Fibroblast of lung (primary cell): ENCODE data around the gene CCDC110. TPM values are rescaled to one million over a fixed set of nuclear protein-coding genes. Genes with fewer than 3 reads are reported as not detected.
A peak's percentile ranks its signal among the peaks of the same experiment; 100 is the strongest.

Experiments
- DNase-seq, 2 donors: peaks; one replicate each; pipeline versions ENCODE4 v3.0.0 to v3.0.0-alpha.2; 2010; ENCODE audit warnings: low read depth in 2 of 2
- H2AFZ ChIP-seq: 2 replicates; pipeline ENCODE4 v1.5.1; 2012; ENCODE audit warnings: low read length, control low read depth, inconsistent platforms
- H3K27ac ChIP-seq: 2 replicates; pipeline ENCODE4 v1.5.1; 2011; ENCODE audit warnings: low read length, control low read depth; ENCODE audit not compliant: insufficient read depth
- H3K27me3 ChIP-seq: 2 replicates; pipeline ENCODE4 v1.5.1; 2011; ENCODE audit warnings: mild to moderate bottlenecking, low read length; ENCODE audit not compliant: control insufficient read depth, insufficient read depth
- H3K36me3 ChIP-seq: 2 replicates; pipeline ENCODE4 v1.5.1; 2011; ENCODE audit warnings: low read length; ENCODE audit not compliant: control insufficient read depth, insufficient read depth
- H3K4me1 ChIP-seq: 2 replicates; pipeline ENCODE4 v1.5.1; 2011; ENCODE audit warnings: low read length; ENCODE audit not compliant: control insufficient read depth, insufficient read depth; ENCODE audit errors: extremely low read depth
- H3K4me2 ChIP-seq: 2 replicates; pipeline ENCODE4 v1.5.1; 2011; ENCODE audit warnings: low read length, control low read depth; ENCODE audit not compliant: insufficient read depth; ENCODE audit errors: extremely low read depth
- H3K4me3 ChIP-seq, 4 experiments: fragments of 200-600 bp in 1 of 4; sonication (generic) in 1 of 4; replicated peaks in 1 of 4; 2 replicates each; pipeline ENCODE4 v1.5.1; 2011 to 2016; ENCODE audit warnings: low read length in 4 of 4, low read depth in 3 of 4, mild to moderate bottlenecking in 3 of 4, control low read depth in 2 of 4, inconsistent platforms in 1 of 4, mixed read lengths in 1 of 4; ENCODE audit not compliant: insufficient read depth in 1 of 4; ENCODE audit errors: control extremely low read depth in 1 of 4
- H3K79me2 ChIP-seq: 2 replicates; pipeline ENCODE4 v1.5.1; 2012; ENCODE audit warnings: mild to moderate bottlenecking, low read length, inconsistent platforms; ENCODE audit not compliant: control insufficient read depth, insufficient read depth
- H3K9ac ChIP-seq: 2 replicates; pipeline ENCODE4 v1.5.1; 2011; ENCODE audit warnings: mild to moderate bottlenecking, low read length, control low read depth; ENCODE audit not compliant: insufficient read depth
- H3K9me3 ChIP-seq: 2 replicates; pipeline ENCODE4 v1.5.1; 2012; ENCODE audit warnings: low read depth, low read length; ENCODE audit not compliant: control insufficient read depth, insufficient read depth
- H4K20me1 ChIP-seq: 2 replicates; pipeline ENCODE4 v1.5.1; 2011; ENCODE audit warnings: low read length; ENCODE audit not compliant: control insufficient read depth, insufficient read depth; ENCODE audit errors: extremely low read depth
- CTCF ChIP-seq, 2 donors: IDR thresholded peaks in 1 of 2; conservative IDR thresholded peaks in 1 of 2; 1 replicate in 1 of 2; 2 replicates in 1 of 2; pipeline ENCODE4 v1.5.1; 2011 to 2012; ENCODE audit warnings: low read length in 2 of 2, control low read depth in 1 of 2, inconsistent platforms in 1 of 2, low read depth in 1 of 2, mild to moderate bottlenecking in 1 of 2
- EZH2 ChIP-seq: IDR thresholded peaks from 2 replicates; pipeline ENCODE4 v1.5.1; 2012; ENCODE audit warnings: low read length, control low read depth, mild to moderate bottlenecking; ENCODE audit errors: missing control alignments
- polyA minus RNA-seq: library from RNA; depleted of rRNA, polyadenylated mRNA; stranded (reverse); fragments of >200 nt; gene quantifications from 2 replicates; pipeline ENCODE4 v1.2.3, GENCODE V29; 2011; ENCODE audit warnings: low replicate concordance
- polyA plus RNA-seq, 2 donors: library from polyadenylated mRNA; depleted of rRNA in 1 of 2; stranded (reverse) in 1 of 2; unstranded in 1 of 2; fragments of >200 nt; gene quantifications; 2 replicates each; pipeline ENCODE4 v1.2.1, GENCODE V29; 2011 to 2012; ENCODE audit warnings: missing spikeins in 1 of 2
- total RNA-seq: library from RNA; depleted of rRNA; stranded (reverse); fragments of >200 nt; gene quantifications from 2 replicates; pipeline ENCODE4 v1.2.1, GENCODE V29; 2014

The CCDC110 gene
- total RNA-seq: 2.0 and 2.3 TPM in 2 replicates
- 0.80 and 0.83 TPM in 2 replicates for polyA plus RNA-seq
- polyA plus RNA-seq (2012): 0.14 and 0.29 TPM in 2 replicates
- polyA minus RNA-seq: not detected in 2 replicates

- Histone ChIP-seq H3K4me2 (peak within 1 kb of the TSS; percentile 99), H3K4me1 (no peaks in the 10 kb centered on the region), H4K20me1 (no peaks in the 10 kb centered on the region), H2AFZ (peak within 1 kb of the TSS; percentile 92), H3K27me3 (peaks cover 5% of the 10 kb centered on the region), H3K79me2 (no peaks in the 10 kb centered on the region), H3K4me3 (peak within 1 kb of the TSS; percentile 72 to 80 (median 75)), H3K27ac (peak within 1 kb of the TSS; percentile 28), H3K9me3 (no peaks in the 10 kb centered on the region), H3K9ac (peak within 1 kb of the TSS; percentile 57), H3K36me3 (no peaks in the 10 kb centered on the region)
- TF ChIP-seq CTCF (conservative IDR thresholded peaks at IDR 0.05 in 1 of 2, IDR thresholded peaks at IDR 0.05 in 1 of 2; ENCODE audit: low read depth in 1 of 2, low read length in 2 of 2) (peak; percentile 27 to 36), EZH2 (no peak)
- peak; percentile 89 to 99 for DNase-seq
Observed at GRCh38 chr4:185471235-185472102, at the start of gene CCDC110. Gene CCDC110, minus strand, starts transcription at chr4:185471733. Its CDS starts 50 bp downstream, at chr4:185471683.

- H3K27ac ChIP-seq: no peak overlapping the region
- H3K36me3 ChIP-seq: no peaks in the 10 kb centered on the region
- peak overlapping the region; percentile 15 for H3K4me2 ChIP-seq
- no peak overlapping the region for H2AFZ ChIP-seq
- TF ChIP-seq EZH2: no peak
- no peak for TF ChIP-seq CTCF (conservative IDR thresholded peaks at IDR 0.05 in 1 of 2, IDR thresholded peaks at IDR 0.05 in 1 of 2; ENCODE audit: low read depth in 1 of 2, low read length in 2 of 2)
- no peaks in the 10 kb centered on the region for H3K4me1 ChIP-seq
- H3K9me3 ChIP-seq: no peaks in the 10 kb centered on the region
- DNase-seq: peak; percentile 45 to 88
- H4K20me1 ChIP-seq: no peaks in the 10 kb centered on the region
- H3K27me3 ChIP-seq: no peaks in the 10 kb centered on the region
- H3K79me2 ChIP-seq: no peaks in the 10 kb centered on the region
- H3K4me3 ChIP-seq: no peak overlapping the region
- no peak overlapping the region for H3K9ac ChIP-seq
Observed at GRCh38 chr4:185520119-185520518, 48.6 kb upstream of the CCDC110 start.

- Histone ChIP-seq H3K36me3 (no peaks in the 10 kb centered on the region), H4K20me1 (no peaks in the 10 kb centered on the region), H3K4me1 (no peaks in the 10 kb centered on the region), H3K27ac (no peak overlapping the region), H3K27me3 (no peaks in the 10 kb centered on the region), H3K4me3 (no peak overlapping the region), H3K9me3 (no peaks in the 10 kb centered on the region), H2AFZ (no peak overlapping the region), H3K9ac (no peak overlapping the region), H3K79me2 (no peaks in the 10 kb centered on the region), H3K4me2 (no peak overlapping the region)
- no peak for TF ChIP-seq CTCF (conservative IDR thresholded peaks at IDR 0.05 in 1 of 2, IDR thresholded peaks at IDR 0.05 in 1 of 2; ENCODE audit: low read depth in 1 of 2, low read length in 2 of 2)
- no peak for TF ChIP-seq EZH2
- DNase-seq: no peak
Observed at GRCh38 chr4:185518494-185518893, 47.0 kb upstream of the CCDC110 start.
